Keratinocyte (primary cell): ENCODE measurements around the gene ARID1B. TPM values are rescaled to one million over a fixed set of nuclear protein-coding genes. Genes with fewer than 3 reads are reported as not detected.

Experiments
- DNase-seq: peaks from one replicate; pipeline ENCODE4 v3.0.0-alpha.2; 2011; ENCODE audit warnings: low read depth, missing footprints, low spot score
- FAIRE-seq: peaks from 2 replicates; lab custom pipeline; 2011; peaks lifted over from hg19 to GRCh38; lab: Jason Lieb, UNC
- H2AFZ ChIP-seq: 2 replicates; pipeline ENCODE4 v1.6.0; 2012; ENCODE audit warnings: low read length, control low read depth, inconsistent platforms; ENCODE audit not compliant: control insufficient read depth
- H3K27ac ChIP-seq: 2 replicates; pipeline ENCODE4 v1.5.1; 2011; ENCODE audit warnings: low read length; ENCODE audit not compliant: control insufficient read depth, insufficient read depth
- H3K27me3 ChIP-seq: 3 replicates; pipeline ENCODE4 v1.6.0; 2011; ENCODE audit warnings: low read length; ENCODE audit not compliant: control insufficient read depth, insufficient read depth; ENCODE audit errors: extremely low read depth
- H3K36me3 ChIP-seq, 2 experiments: 2 replicates in 1 of 2; 3 replicates in 1 of 2; pipeline ENCODE4 v1.5.1; 2011; ENCODE audit warnings: low read length in 2 of 2, mild to moderate bottlenecking in 1 of 2; ENCODE audit not compliant: control insufficient read depth in 2 of 2, insufficient read depth in 2 of 2; ENCODE audit errors: extremely low read depth in 1 of 2
- H3K4me1 ChIP-seq: 3 replicates; pipeline ENCODE4 v1.5.1; 2011; ENCODE audit warnings: low read length; ENCODE audit not compliant: control insufficient read depth, insufficient read depth; ENCODE audit errors: extremely low read depth
- H3K4me2 ChIP-seq: 3 replicates; pipeline ENCODE4 v1.6.0; 2011; ENCODE audit warnings: low read depth, low read length; ENCODE audit not compliant: control insufficient read depth, insufficient read depth; ENCODE audit errors: extremely low read depth
- H3K4me3 ChIP-seq, 3 experiments: fragments of 200-600 bp in 1 of 3; sonication (generic) in 1 of 3; 2 replicates in 2 of 3; 3 replicates in 1 of 3; pipeline ENCODE4 v1.5.1; 2011 to 2016; ENCODE audit warnings: low read length in 3 of 3, mild to moderate bottlenecking in 3 of 3, control low read depth in 2 of 3, inconsistent platforms in 1 of 3, low read depth in 1 of 3, mixed read lengths in 1 of 3, mixed run types in 1 of 3, moderate library complexity in 1 of 3; ENCODE audit not compliant: control insufficient read depth in 2 of 3, insufficient read depth in 2 of 3; ENCODE audit errors: extremely low read depth in 1 of 3
- H3K79me2 ChIP-seq: 2 replicates; pipeline ENCODE4 v1.6.0; 2012; ENCODE audit warnings: low read length; ENCODE audit not compliant: control insufficient read depth, insufficient read depth
- H3K9ac ChIP-seq: 3 replicates; pipeline ENCODE4 v1.6.0; 2011; ENCODE audit warnings: low read length; ENCODE audit not compliant: control insufficient read depth, insufficient read depth; ENCODE audit errors: extremely low read depth
- H3K9me1 ChIP-seq: 3 replicates; pipeline ENCODE4 v1.6.0; 2011; ENCODE audit warnings: low read length; ENCODE audit not compliant: control insufficient read depth, insufficient read depth; ENCODE audit errors: extremely low read depth
- H3K9me3 ChIP-seq: 2 replicates; pipeline ENCODE4 v1.5.1; 2012; ENCODE audit warnings: low read depth, low read length; ENCODE audit not compliant: control insufficient read depth
- H4K20me1 ChIP-seq: 3 replicates; pipeline ENCODE4 v1.6.0; 2011; ENCODE audit warnings: low read length; ENCODE audit not compliant: control insufficient read depth, insufficient read depth; ENCODE audit errors: extremely low read depth
- CTCF ChIP-seq, 3 experiments: IDR thresholded peaks in 1 of 3; conservative IDR thresholded peaks in 1 of 3; optimal IDR thresholded peaks in 1 of 3; 2 replicates in 2 of 3; 3 replicates in 1 of 3; pipeline versions ENCODE3 to v1.5.1; 2011; ENCODE audit warnings: low read length in 3 of 3, mild to moderate bottlenecking in 3 of 3, moderate library complexity in 2 of 3, control low read depth in 1 of 3, inconsistent platforms in 1 of 3; ENCODE audit not compliant: insufficient read depth in 2 of 3; ENCODE audit errors: extremely low read depth in 1 of 3
- EZH2 ChIP-seq: IDR thresholded peaks from one replicate; pipeline ENCODE4 v1.6.1; 2012; ENCODE audit warnings: inconsistent platforms, mild to moderate bottlenecking, low read length, moderate library complexity
- dilution Hi-C: fragments of 300-500 bp; cut with MboI; formaldehyde crosslinking; loops from one replicate; pipeline ENCODE4 v1.7.0; 2020; ENCODE audit warnings: low sequenced_read_pairs; ENCODE audit not compliant: extremely low pct_ligation_motif_present
- polyA plus RNA-seq, 5 experiments: library from polyadenylated mRNA; depleted of rRNA in 3 of 5; stranded (reverse) in 3 of 5; stranded (forward) in 1 of 5; unstranded in 1 of 5; fragments of >200 nt; gene quantifications; 1 replicate in 1 of 5; 2 replicates in 3 of 5; 3 replicates in 1 of 5; pipeline versions ENCODE4 v1.2.1 to v1.2.3, GENCODE V29; 2011 to 2012; ENCODE audit warnings: missing spikeins in 2 of 5, low read depth in 1 of 5, low replicate concordance in 1 of 5

Gene ARID1B
- polyA plus RNA-seq, 1 donor (not counting 4 experiments of a cell fraction or from before 2014, with no cell fraction given): 14.9 TPM

GRCh38 chr6:156985309-156985708 lies 208.1 kb downstream of the ARID1B start:
- Histone ChIP-seq H4K20me1 (peaks cover 4% of the 10 kb centered on the region), H3K4me3 (no peak overlapping the region), H3K9me1 (no peaks in the 10 kb centered on the region), H3K9me3 (no peaks in the 10 kb centered on the region), H3K4me2 (no peak overlapping the region), H3K79me2 (peaks cover 39% of the 10 kb centered on the region), H3K9ac (no peak overlapping the region), H3K27ac (no peak overlapping the region), H3K27me3 (no peaks in the 10 kb centered on the region), H3K4me1 (peaks cover 22% of the 10 kb centered on the region), H2AFZ (no peak overlapping the region), H3K36me3 (no peaks in the 10 kb centered on the region)
- dilution Hi-C loops: no loop called here
- TF ChIP-seq EZH2 (no peak), CTCF (optimal IDR thresholded peaks at IDR 0.05 in 1 of 3, IDR thresholded peaks at IDR 0.05 in 1 of 3, conservative IDR thresholded peaks at IDR 0.05 in 1 of 3; ENCODE audit: extremely low read depth in 1 of 3, insufficient read depth in 2 of 3, low read length in 3 of 3) (no peak)
- DNase-seq (no peak), FAIRE-seq (no peak)

- peaks cover 21% of the 10 kb centered on the region for H3K4me1 ChIP-seq
- H3K9ac ChIP-seq: no peak overlapping the region
- no peak overlapping the region for H3K27ac ChIP-seq
- H3K9me3 ChIP-seq: no peaks in the 10 kb centered on the region
- no peaks in the 10 kb centered on the region for H3K27me3 ChIP-seq
- H3K4me2 ChIP-seq: peak overlapping the region; percentile 55
- no peak overlapping the region for H2AFZ ChIP-seq
- peaks cover 4% of the 10 kb centered on the region for H4K20me1 ChIP-seq
- peak; percentile 59 for FAIRE-seq
- dilution Hi-C loops: no loop called here
- no peak for TF ChIP-seq CTCF (optimal IDR thresholded peaks at IDR 0.05 in 1 of 3, IDR thresholded peaks at IDR 0.05 in 1 of 3, conservative IDR thresholded peaks at IDR 0.05 in 1 of 3; ENCODE audit: extremely low read depth in 1 of 3, insufficient read depth in 2 of 3, low read length in 3 of 3)
- no peak for TF ChIP-seq EZH2
- no peaks in the 10 kb centered on the region for H3K9me1 ChIP-seq
- DNase-seq: no peak
- H3K79me2 ChIP-seq: peaks cover 48% of the 10 kb centered on the region
- peak overlapping the region in 1 of 3 experiments; percentile 7 for H3K4me3 ChIP-seq
- H3K36me3 ChIP-seq: no peaks in the 10 kb centered on the region
Observed at GRCh38 chr6:156988276-156989158, 211.3 kb downstream of the ARID1B start.
